ENCODE measurements around the gene SUSD4. TPM values are rescaled to one million over a fixed set of nuclear protein-coding genes. Genes with fewer than 3 reads are reported as not detected.

SUSD4 gene
- total and polyA plus RNA-seq, 2 of the 4 experiments (the other 2 are of a cell fraction) = 1.8 to 2.7 TPM

GRCh38 chr1:223291796-223292195 is 72.2 kb downstream of the SUSD4 start:
- Histone ChIP-seq H2AK9ac (replicated peaks; ENCODE audit: low read depth, low read length, poor library complexity) (no peak overlapping the region), H3K79me1 (ENCODE audit: low read depth in 1 of 2, low read length in 2 of 2) (no peaks in the 10 kb centered on the region), H3K14ac (replicated peaks; ENCODE audit: low read depth, low read length) (no peak overlapping the region), H3K18ac (ENCODE audit: low read depth, low read length) (no peak overlapping the region), H3K36me3 (ENCODE audit: control insufficient read depth, insufficient read depth, low read length) (no peaks in the 10 kb centered on the region), H2BK15ac (ENCODE audit: low read depth, low read length) (no peak overlapping the region), H3K4ac (ENCODE audit: low read depth, low read length) (no peak overlapping the region), H3K9ac (ENCODE audit: low read depth, low read length) (no peak overlapping the region), H3K27ac (ENCODE audit: insufficient read depth, low read length) (no peak overlapping the region), H3K9me1 (ENCODE audit: insufficient read depth, low read length) (no peaks in the 10 kb centered on the region), H3K4me1 (ENCODE audit: control insufficient read depth, insufficient read depth, low read length) (no peaks in the 10 kb centered on the region), H4K91ac (ENCODE audit: insufficient read depth, low read depth, low read length) (no peak overlapping the region), H4K8ac (ENCODE audit: low read depth in 2 of 2, low read length in 2 of 2) (no peak overlapping the region), H3K9me3 (ENCODE audit: control insufficient read depth, insufficient read depth, low read length) (no peaks in the 10 kb centered on the region), H3K23ac (ENCODE audit: low read depth, low read length) (no peak overlapping the region), H4K20me1 (ENCODE audit: insufficient read depth, low read length) (no peaks in the 10 kb centered on the region), H2AK5ac (ENCODE audit: low read depth, low read length) (no peak overlapping the region), H2BK120ac (ENCODE audit: low read depth, low read length) (no peak overlapping the region), H3K56ac (ENCODE audit: extremely low read depth, insufficient read depth, low read length) (no peak overlapping the region), H2AFZ (replicated peaks; ENCODE audit: low read length, poor library complexity) (no peak overlapping the region), H2BK5ac (ENCODE audit: low read depth, low read length, poor library complexity, severe bottlenecking) (no peak overlapping the region), H4K5ac (ENCODE audit: low read depth, low read length) (no peak overlapping the region), H3K4me2 (ENCODE audit: low read depth, low read length) (no peak overlapping the region), H3K27me3 (ENCODE audit: control insufficient read depth, insufficient read depth, low read length) (peaks cover 20% of the 10 kb centered on the region), H2BK20ac (ENCODE audit: low read depth, low read length) (no peak overlapping the region), H3K4me3 (ENCODE audit: insufficient read depth, low read depth, low read length) (no peak overlapping the region)
- BruUV-seq (replicated peaks) = no TSS peak
- ATAC-seq (ENCODE audit: low read depth) = no peak
- TF ChIP-seq BHLHE40 (IDR thresholded peaks at IDR 0.05; ENCODE audit: low read depth, low read length) (no peak), MAZ (IDR thresholded peaks at IDR 0.05; ENCODE audit: borderline replicate concordance, low read depth, low read length) (no peak), RAD21 (IDR thresholded peaks at IDR 0.05; ENCODE audit: low read length) (no peak), FOS (IDR thresholded peaks at IDR 0.05; ENCODE audit: low read depth, low read length) (no peak), CTCF (conservative IDR thresholded peaks at IDR 0.05; ENCODE audit: low read depth, low read length) (no peak), NFE2L2 (IDR thresholded peaks at IDR 0.05; ENCODE audit: low read depth, low read length) (no peak), RCOR1 (IDR thresholded peaks at IDR 0.05; ENCODE audit: insufficient replicate concordance, low read length) (no peak), CEBPB (IDR thresholded peaks at IDR 0.05; ENCODE audit: low read depth, low read length) (no peak), CHD1 (IDR thresholded peaks at IDR 0.05; ENCODE audit: low read depth, low read length) (no peak), POLR2A (IDR thresholded peaks at IDR 0.05; ENCODE audit: low read depth, low read length) (no peak), MXI1 (IDR thresholded peaks at IDR 0.05; ENCODE audit: borderline replicate concordance, low read depth, low read length) (no peak), RFX5 (IDR thresholded peaks at IDR 0.05; ENCODE audit: low read depth, low read length) (no peak), USF2 (IDR thresholded peaks at IDR 0.05; ENCODE audit: low read depth, low read length) (no peak), SMC3 (IDR thresholded peaks at IDR 0.05; ENCODE audit: low read depth, low read length) (no peak)
- in situ Hi-C loops (cut with MboI; ENCODE audit: low sequenced_read_pairs) (no loop called here), dilution Hi-C loops (cut with HindIII; ENCODE audit: low sequenced_read_pairs, unreplicated experiment) (no loop called here), intact Hi-C loops (cut with micrococcal nuclease) (no loop called here)
- ChIA-PET CTCF (no interaction called here), POLR2A (ENCODE audit: unreplicated experiment) (no interaction called here)
- DNase-seq = no peak
- no CpG with 5 or more reads among the region's 2 CpGs for WGBS, 2 experiments (ENCODE audit: extremely low coverage in 2 of 2, insufficient read length in 1 of 2)
